Upper lobe of right lung (tissue), 1 donor: Measurements from ENCODE around the gene TXLNB. TPM values are rescaled to one million over a fixed set of nuclear protein-coding genes. Genes with fewer than 3 reads are reported as not detected.

Experiments
- ATAC-seq: fragments of 200-7000 bp; cut with Tn5 transposase; one replicate; pipeline ENCODE4 v1.9.1; 2020; ENCODE audit warnings: mild to moderate bottlenecking, moderate library complexity
- DNase-seq: peaks from one replicate; pipeline ENCODE4 v3.0.0-alpha.2; 2020
- H3K27ac ChIP-seq: fragments of 200-600 bp; one replicate; pipeline ENCODE4 v1.8.0; 2022
- H3K27me3 ChIP-seq: fragments of 200-600 bp; one replicate; pipeline ENCODE4 v1.8.0; 2022; ENCODE audit warnings: mild to moderate bottlenecking
- H3K36me3 ChIP-seq: fragments of 200-600 bp; one replicate; pipeline ENCODE4 v1.8.0; 2022
- H3K4me1 ChIP-seq: fragments of 200-600 bp; one replicate; pipeline ENCODE4 v1.8.0; 2022
- H3K4me3 ChIP-seq: fragments of 200-600 bp; one replicate; pipeline ENCODE4 v1.8.0; 2022; ENCODE audit warnings: mild to moderate bottlenecking
- H3K9me3 ChIP-seq: fragments of 200-600 bp; one replicate; pipeline ENCODE4 v1.8.0; 2022
- intact Hi-C: fragments of 100-400 bp; cut with DNase I; formaldehyde crosslinking; loops from one replicate; pipeline ENCODE4 v1.11.0; 2022
- total RNA-seq: library from RNA; stranded (reverse); fragmentation: NEBNext Ultra II Directional; extraction: Animal tissue kit (Norgen Biotek cat#: 25700); gene quantifications from one replicate; pipeline ENCODE4 v1.2.1, GENCODE V29; 2021
- TF ChIP-seq, protein P1 (sequence below): fragments of 200-600 bp; IDR thresholded peaks from one replicate; pipeline ENCODE4 v1.8.0; 2022; ENCODE audit warnings: antibody characterized with exemption
- donor health status: DM: no; HTN: yes; CAD: no; lungs with severe emphysema.

The TXLNB gene
- total RNA-seq, 1 donor from 2014 or later, result 1.3 TPM

DNA sequence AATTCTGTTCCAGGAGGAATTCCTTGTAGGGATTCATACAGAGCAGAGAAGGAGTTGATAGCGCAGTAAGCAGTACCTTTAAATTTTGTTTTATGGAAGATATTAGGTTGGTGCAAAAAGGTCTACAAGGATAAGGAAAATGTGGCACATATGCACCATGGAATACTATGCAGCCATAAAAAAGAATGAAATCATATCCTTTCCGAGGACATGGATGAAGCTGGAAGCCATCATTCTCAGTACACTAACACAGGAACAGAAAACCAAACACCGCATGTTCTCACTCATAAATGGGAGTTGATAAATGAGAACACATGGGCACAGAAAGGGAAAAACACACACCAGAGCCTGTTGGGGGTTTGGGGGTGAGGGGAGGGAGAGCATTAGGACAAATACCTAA, 37.4 kb upstream of the TXLNB start:
- intact Hi-C loops, result no loop called here
- Histone ChIP-seq H3K4me1 (peaks cover 8% of the 10 kb centered on the region), H3K36me3 (no peaks in the 10 kb centered on the region), H3K4me3 (no peak overlapping the region), H3K27ac (no peak overlapping the region), H3K9me3 (no peaks in the 10 kb centered on the region), H3K27me3 (no peaks in the 10 kb centered on the region)
- TF ChIP-seq, protein P1, sequence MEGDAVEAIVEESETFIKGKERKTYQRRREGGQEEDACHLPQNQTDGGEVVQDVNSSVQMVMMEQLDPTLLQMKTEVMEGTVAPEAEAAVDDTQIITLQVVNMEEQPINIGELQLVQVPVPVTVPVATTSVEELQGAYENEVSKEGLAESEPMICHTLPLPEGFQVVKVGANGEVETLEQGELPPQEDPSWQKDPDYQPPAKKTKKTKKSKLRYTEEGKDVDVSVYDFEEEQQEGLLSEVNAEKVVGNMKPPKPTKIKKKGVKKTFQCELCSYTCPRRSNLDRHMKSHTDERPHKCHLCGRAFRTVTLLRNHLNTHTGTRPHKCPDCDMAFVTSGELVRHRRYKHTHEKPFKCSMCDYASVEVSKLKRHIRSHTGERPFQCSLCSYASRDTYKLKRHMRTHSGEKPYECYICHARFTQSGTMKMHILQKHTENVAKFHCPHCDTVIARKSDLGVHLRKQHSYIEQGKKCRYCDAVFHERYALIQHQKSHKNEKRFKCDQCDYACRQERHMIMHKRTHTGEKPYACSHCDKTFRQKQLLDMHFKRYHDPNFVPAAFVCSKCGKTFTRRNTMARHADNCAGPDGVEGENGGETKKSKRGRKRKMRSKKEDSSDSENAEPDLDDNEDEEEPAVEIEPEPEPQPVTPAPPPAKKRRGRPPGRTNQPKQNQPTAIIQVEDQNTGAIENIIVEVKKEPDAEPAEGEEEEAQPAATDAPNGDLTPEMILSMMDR, result no peak
- ATAC-seq (no peak), DNase-seq (no peak)

DNA sequence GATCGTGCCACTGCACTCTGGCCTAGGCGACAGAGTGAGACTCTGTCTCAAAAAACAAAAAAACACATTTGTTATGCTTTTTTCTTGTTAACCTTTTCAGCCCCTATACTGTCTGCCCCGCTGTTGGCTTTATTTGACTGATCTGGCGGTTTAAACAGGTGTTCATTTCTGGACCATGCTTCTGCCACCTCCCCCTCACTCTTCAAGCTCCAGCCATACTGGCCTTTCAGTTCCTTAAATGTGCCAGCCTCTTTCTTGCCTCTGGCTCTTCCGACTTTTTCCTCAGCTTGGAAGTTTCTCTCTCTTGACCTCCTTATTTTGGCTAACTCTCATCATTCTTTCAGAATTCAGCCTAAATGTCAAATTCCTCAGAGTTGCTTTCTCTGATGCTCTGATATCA, 35.2 kb upstream of the TXLNB start:
- ATAC-seq (no peak), DNase-seq (no peak)
- Histone ChIP-seq H3K27ac (no peak overlapping the region), H3K9me3 (no peaks in the 10 kb centered on the region), H3K4me3 (no peak overlapping the region), H3K36me3 (no peaks in the 10 kb centered on the region), H3K4me1 (peaks cover 10% of the 10 kb centered on the region), H3K27me3 (no peaks in the 10 kb centered on the region)
- TF ChIP-seq, protein P1, result no peak
- intact Hi-C loops, result no loop called here

DNA sequence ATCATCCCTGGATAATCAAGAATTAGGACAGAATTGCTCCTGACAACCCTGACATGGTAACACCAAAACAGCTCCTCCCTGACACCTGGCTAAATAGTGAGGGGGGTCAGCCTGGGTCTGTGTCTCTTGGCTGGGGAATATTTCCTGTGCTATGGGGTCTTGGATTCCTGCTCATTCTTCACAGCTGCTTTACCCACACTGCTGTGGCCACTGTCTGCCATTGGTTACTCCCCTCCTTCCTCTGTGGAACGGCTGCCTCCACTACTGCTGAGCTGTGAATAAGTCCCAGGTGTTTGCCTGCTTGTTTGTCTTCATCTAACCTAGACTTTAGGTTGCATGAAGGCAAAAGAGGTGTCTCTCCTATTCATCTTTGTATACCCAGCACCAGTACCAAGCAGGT, 33.9 kb upstream of the TXLNB start:
- Histone ChIP-seq H3K27me3 (no peaks in the 10 kb centered on the region), H3K36me3 (no peaks in the 10 kb centered on the region), H3K4me1 (peaks cover 10% of the 10 kb centered on the region), H3K4me3 (no peak overlapping the region), H3K9me3 (no peaks in the 10 kb centered on the region), H3K27ac (peak overlapping the region; percentile 33)
- intact Hi-C loops, result no loop called here
- TF ChIP-seq, protein P1, result no peak
- ATAC-seq (no peak), DNase-seq (no peak)

DNA sequence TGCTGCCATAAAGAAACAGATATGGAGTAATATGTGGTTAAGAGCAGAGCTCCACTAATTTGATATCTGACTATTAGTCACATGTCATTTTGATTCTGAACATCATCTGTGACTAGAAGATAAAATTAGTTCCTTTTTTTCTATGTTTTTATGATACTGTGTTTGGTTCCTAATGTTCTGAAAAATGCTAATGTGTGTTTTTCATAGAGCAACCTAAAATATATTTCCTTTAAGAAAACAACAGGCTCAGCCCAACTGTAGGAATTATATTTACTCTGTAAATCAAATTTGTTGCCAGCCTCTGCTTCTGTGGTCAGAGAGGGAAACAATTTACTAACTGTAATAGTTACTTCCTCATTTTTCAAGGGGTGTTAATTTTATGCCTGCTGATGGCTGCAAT, 33.3 kb upstream of the TXLNB start:
- TF ChIP-seq, protein P1, result no peak
- Histone ChIP-seq H3K27ac (peak overlapping the region; percentile 83), H3K27me3 (no peaks in the 10 kb centered on the region), H3K9me3 (no peaks in the 10 kb centered on the region), H3K4me3 (no peak overlapping the region), H3K4me1 (peaks cover 10% of the 10 kb centered on the region), H3K36me3 (no peaks in the 10 kb centered on the region)
- peak; percentile 32 for ATAC-seq
- DNase-seq, result no peak
- intact Hi-C loops, result no loop called here

DNA sequence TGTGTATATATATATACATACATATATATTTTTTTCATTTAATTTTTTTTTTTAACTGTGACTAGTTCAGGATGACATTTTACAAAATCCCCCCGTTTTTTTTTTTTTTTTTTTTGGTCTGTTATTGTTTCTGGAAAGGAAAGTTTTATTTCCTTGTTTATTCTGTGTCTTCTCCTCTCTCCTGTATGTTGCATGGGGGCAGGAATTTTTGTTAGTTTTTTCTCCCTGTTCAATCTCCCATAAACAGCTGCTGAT, 32.4 kb upstream of the TXLNB start:
- intact Hi-C loops, result no loop called here
- TF ChIP-seq, protein P1, result no peak
- peak overlapping the region; percentile 83 for H3K27ac ChIP-seq
- H3K9me3 ChIP-seq, result no peaks in the 10 kb centered on the region
- H3K27me3 ChIP-seq, result no peaks in the 10 kb centered on the region
- ATAC-seq (no peak), DNase-seq (no peak)
- H3K36me3 ChIP-seq, result no peaks in the 10 kb centered on the region
- peak overlapping the region; percentile 34 for H3K4me3 ChIP-seq
- peaks cover 10% of the 10 kb centered on the region for H3K4me1 ChIP-seq

DNA sequence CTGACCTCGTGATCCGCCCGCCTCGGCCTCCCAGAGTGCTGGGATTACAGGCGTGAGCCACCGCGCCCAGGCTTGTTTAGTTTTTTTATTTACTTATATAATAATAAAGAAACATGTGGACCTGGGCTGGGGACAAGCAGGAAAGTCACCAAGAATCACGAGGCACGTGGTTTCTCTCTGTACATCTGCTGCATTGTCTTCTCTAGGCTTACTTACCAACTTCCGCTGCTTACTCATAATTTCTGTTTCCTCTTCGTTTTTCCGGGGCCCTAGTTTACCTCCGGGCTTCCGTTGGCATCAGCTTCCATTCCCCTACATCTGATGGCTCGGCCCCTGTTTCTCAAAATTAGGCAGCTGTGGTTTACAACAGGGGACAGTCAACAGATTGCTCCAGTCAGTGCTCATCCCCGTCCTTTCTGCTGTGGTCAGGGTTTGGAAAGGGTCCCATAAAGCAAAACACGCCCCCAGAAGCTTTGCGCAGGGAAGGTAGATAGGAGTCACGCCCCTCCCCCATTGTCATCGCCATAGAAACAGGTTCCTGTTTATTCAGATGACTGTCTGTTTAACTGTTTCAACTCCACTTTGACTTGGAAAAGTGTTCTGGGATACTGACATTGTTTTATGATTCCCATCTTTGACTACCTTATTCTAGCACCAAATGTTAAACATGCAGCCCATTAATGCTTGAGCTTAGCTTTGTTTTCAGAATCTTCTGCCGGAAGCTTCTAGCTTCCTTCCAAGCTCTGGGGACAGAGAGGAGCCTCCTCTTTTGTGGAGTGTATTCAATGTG, 31.9 kb upstream of the TXLNB start:
- Histone ChIP-seq H3K4me1 (peaks cover 10% of the 10 kb centered on the region), H3K4me3 (peak overlapping the region; percentile 34), H3K36me3 (no peaks in the 10 kb centered on the region), H3K27ac (peak overlapping the region; percentile 83), H3K27me3 (no peaks in the 10 kb centered on the region), H3K9me3 (no peaks in the 10 kb centered on the region)
- TF ChIP-seq, protein P1, result no peak
- ATAC-seq (peak; percentile 87), DNase-seq (peak; percentile 67)
- intact Hi-C loops, result no loop called here
